Measurements from ENCODE around the gene TIAM2.

The TIAM2 gene

GRCh38 chr6:155170519-155170918, 175.4 kb downstream of the TIAM2 start:
- no peak for TF ChIP-seq SP1 (IDR thresholded peaks at IDR 0.05)
- no peak for TF ChIP-seq ARNT (IDR thresholded peaks at IDR 0.05)
- no peak for TF ChIP-seq BHLHE40 (IDR thresholded peaks at IDR 0.05; ENCODE audit: borderline replicate concordance)
- TF ChIP-seq HDGF (IDR thresholded peaks at IDR 0.05; ENCODE audit: borderline replicate concordance): no peak
- no peak for TF ChIP-seq CTBP1 (IDR thresholded peaks at IDR 0.05; ENCODE audit: borderline replicate concordance)
- no peak for DNase-seq (ENCODE audit: extremely low spot score)
- ChIA-PET POLR2A (no interaction called here), CTCF (interaction anchor here (1.1 to 1.9 kb wide), 3 partner anchors 243 to 495 kb away, joined by 3 to 7 read pairs (median 6); no protein-coding TSS in a partner anchor)

GRCh38 chr6:155171109-155171746, 176.1 kb downstream of the TIAM2 start:
- DNase-seq (ENCODE audit: extremely low spot score): no peak
- CTCF ChIA-PET: interaction anchor here (0.7 to 1.9 kb wide), 6 partner anchors 9 to 496 kb away, joined by 3 to 7 read pairs (median 3); no protein-coding TSS in a partner anchor
- TF ChIP-seq HDGF (IDR thresholded peaks at IDR 0.05; ENCODE audit: borderline replicate concordance) (no peak), ARNT (IDR thresholded peaks at IDR 0.05) (no peak), PKNOX1 (IDR thresholded peaks at IDR 0.05) (no peak), L3MBTL2 (conservative IDR thresholded peaks at IDR 0.05) (no peak), TARDBP (IDR thresholded peaks at IDR 0.05) (no peak), ELF4 (IDR thresholded peaks at IDR 0.05) (no peak), FOXM1 (IDR thresholded peaks at IDR 0.05; ENCODE audit: borderline replicate concordance) (no peak), NFRKB (IDR thresholded peaks at IDR 0.05) (no peak), CTBP1 (IDR thresholded peaks at IDR 0.05; ENCODE audit: borderline replicate concordance) (no peak)
- POLR2A ChIA-PET: no interaction called here

- POLR2A ChIA-PET: no interaction called here
- no peak for DNase-seq (ENCODE audit: extremely low spot score)
- CTCF ChIA-PET: interaction anchor here (0.7 to 1.9 kb wide), 6 partner anchors 10 to 496 kb away, joined by 3 to 7 read pairs (median 3); no protein-coding TSS in a partner anchor
- TF ChIP-seq ZNF384 (IDR thresholded peaks at IDR 0.05) (no peak), BHLHE40 (IDR thresholded peaks at IDR 0.05; ENCODE audit: borderline replicate concordance) (no peak), L3MBTL2 (conservative IDR thresholded peaks at IDR 0.05) (no peak), FOXA1 (IDR thresholded peaks at IDR 0.05) (no peak)
These were observed 176.8 kb downstream of the TIAM2 start for GRCh38 chr6:155171747-155172449.

GRCh38 chr6:155173488-155173887, 178.4 kb downstream of the TIAM2 start:
- CTCF ChIA-PET: interaction anchor here (0.6 to 1.0 kb wide), 4 partner anchors 246 to 304 kb away, joined by 3 to 4 read pairs (median 4); no protein-coding TSS in a partner anchor
- no peak for TF ChIP-seq CTBP1 (IDR thresholded peaks at IDR 0.05; ENCODE audit: borderline replicate concordance)
- no peak for TF ChIP-seq ARNT (IDR thresholded peaks at IDR 0.05)
- no peak for TF ChIP-seq FOXA1 (IDR thresholded peaks at IDR 0.05)
- no peak for TF ChIP-seq FOXM1 (IDR thresholded peaks at IDR 0.05; ENCODE audit: borderline replicate concordance)
- no peak for DNase-seq (ENCODE audit: extremely low spot score)
- POLR2A ChIA-PET: no interaction called here

GRCh38 chr6:155174576-155175211, 179.6 kb downstream of the TIAM2 start:
- ChIA-PET POLR2A (no interaction called here), CTCF (interaction anchor here (0.6 kb wide), 1 partner anchor 210 kb away, joined by 3 read pairs; no protein-coding TSS in a partner anchor)
- DNase-seq (ENCODE audit: extremely low spot score): peak; percentile 85
- TF ChIP-seq PKNOX1 (IDR thresholded peaks at IDR 0.05): peak; percentile 71
- no peak for TF ChIP-seq L3MBTL2 (conservative IDR thresholded peaks at IDR 0.05)

GRCh38 chr6:155177363-155177961, 182.3 kb downstream of the TIAM2 start:
- TF ChIP-seq FOXM1 (IDR thresholded peaks at IDR 0.05; ENCODE audit: borderline replicate concordance) (no peak), TARDBP (IDR thresholded peaks at IDR 0.05) (no peak), FOXK2 (IDR thresholded peaks at IDR 0.05) (no peak), HDGF (IDR thresholded peaks at IDR 0.05; ENCODE audit: borderline replicate concordance) (no peak), ARNT (IDR thresholded peaks at IDR 0.05) (no peak), SUZ12 (IDR thresholded peaks at IDR 0.05) (no peak), SP1 (IDR thresholded peaks at IDR 0.05) (no peak), PKNOX1 (IDR thresholded peaks at IDR 0.05) (no peak), L3MBTL2 (conservative IDR thresholded peaks at IDR 0.05) (no peak)
- POLR2A ChIA-PET: no interaction called here
- CTCF ChIA-PET: interaction anchor here (0.5 to 1.5 kb wide), 12 partner anchors 9 to 305 kb away, joined by 3 to 10 read pairs (median 4); no protein-coding TSS in a partner anchor
- DNase-seq (ENCODE audit: extremely low spot score): peak; percentile 48

Measured in HEK293T (cell line).